ENCODE results near the gene IFNB1. TPM values are rescaled to one million over a fixed set of nuclear protein-coding genes. Genes with fewer than 3 reads are reported as not detected.

The IFNB1 gene
- total and polyA plus RNA-seq, 10 donors: not detected

DNA sequence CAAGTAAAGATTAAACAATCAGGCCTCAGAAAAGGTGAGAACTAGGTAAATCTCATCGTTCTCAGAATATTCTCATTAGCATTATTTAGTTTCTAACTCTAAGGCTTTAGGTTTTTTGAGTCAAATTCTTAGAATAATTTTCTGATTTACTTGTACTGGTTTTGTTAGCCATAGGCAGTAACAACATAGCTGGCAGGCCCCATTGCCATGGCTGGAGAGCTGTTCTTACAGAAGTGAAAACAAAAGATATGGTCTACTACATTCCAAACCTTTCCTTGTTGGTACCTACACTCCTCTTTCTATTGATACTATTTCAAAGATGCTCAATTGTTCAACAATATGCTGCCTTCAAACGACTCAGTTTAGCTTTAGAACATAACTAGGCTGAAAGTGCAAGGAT, 36.6 kb upstream of the IFNB1 start:
- Histone ChIP-seq H3K4me3 (no peak overlapping the region), H3K4me1 (peaks cover 0 to 8% (median under 1%) of the 10 kb centered on the region in 6 donors), H3K9me3 (no peaks in the 10 kb centered on the region), H3K27ac (no peak overlapping the region), H3K36me3 (no peaks in the 10 kb centered on the region), H3K27me3 (replicated peaks in 1 of 7) (no peaks in the 10 kb centered on the region)
- TF ChIP-seq POLR2A (IDR thresholded peaks at IDR 0.05) (no peak), POLR2AphosphoS5 (IDR thresholded peaks at IDR 0.05) (no peak)
- TF ChIP-seq, protein P1, sequence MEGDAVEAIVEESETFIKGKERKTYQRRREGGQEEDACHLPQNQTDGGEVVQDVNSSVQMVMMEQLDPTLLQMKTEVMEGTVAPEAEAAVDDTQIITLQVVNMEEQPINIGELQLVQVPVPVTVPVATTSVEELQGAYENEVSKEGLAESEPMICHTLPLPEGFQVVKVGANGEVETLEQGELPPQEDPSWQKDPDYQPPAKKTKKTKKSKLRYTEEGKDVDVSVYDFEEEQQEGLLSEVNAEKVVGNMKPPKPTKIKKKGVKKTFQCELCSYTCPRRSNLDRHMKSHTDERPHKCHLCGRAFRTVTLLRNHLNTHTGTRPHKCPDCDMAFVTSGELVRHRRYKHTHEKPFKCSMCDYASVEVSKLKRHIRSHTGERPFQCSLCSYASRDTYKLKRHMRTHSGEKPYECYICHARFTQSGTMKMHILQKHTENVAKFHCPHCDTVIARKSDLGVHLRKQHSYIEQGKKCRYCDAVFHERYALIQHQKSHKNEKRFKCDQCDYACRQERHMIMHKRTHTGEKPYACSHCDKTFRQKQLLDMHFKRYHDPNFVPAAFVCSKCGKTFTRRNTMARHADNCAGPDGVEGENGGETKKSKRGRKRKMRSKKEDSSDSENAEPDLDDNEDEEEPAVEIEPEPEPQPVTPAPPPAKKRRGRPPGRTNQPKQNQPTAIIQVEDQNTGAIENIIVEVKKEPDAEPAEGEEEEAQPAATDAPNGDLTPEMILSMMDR (IDR thresholded peaks at IDR 0.05 in 8 of 11, conservative IDR thresholded peaks at IDR 0.05 in 3 of 11): no peak
- 79 to 84% (median 80%) methylated on average over 2 of the region's 2 CpGs for WGBS, 5 donors
- DNase-seq: no peak
- intact Hi-C loops (cut with DNase I; ENCODE audit: low total_unique reads): loop anchor here (5.0 kb wide), 2 partner anchors 227 to 1187 kb away; no protein-coding TSS in a partner anchor

DNA sequence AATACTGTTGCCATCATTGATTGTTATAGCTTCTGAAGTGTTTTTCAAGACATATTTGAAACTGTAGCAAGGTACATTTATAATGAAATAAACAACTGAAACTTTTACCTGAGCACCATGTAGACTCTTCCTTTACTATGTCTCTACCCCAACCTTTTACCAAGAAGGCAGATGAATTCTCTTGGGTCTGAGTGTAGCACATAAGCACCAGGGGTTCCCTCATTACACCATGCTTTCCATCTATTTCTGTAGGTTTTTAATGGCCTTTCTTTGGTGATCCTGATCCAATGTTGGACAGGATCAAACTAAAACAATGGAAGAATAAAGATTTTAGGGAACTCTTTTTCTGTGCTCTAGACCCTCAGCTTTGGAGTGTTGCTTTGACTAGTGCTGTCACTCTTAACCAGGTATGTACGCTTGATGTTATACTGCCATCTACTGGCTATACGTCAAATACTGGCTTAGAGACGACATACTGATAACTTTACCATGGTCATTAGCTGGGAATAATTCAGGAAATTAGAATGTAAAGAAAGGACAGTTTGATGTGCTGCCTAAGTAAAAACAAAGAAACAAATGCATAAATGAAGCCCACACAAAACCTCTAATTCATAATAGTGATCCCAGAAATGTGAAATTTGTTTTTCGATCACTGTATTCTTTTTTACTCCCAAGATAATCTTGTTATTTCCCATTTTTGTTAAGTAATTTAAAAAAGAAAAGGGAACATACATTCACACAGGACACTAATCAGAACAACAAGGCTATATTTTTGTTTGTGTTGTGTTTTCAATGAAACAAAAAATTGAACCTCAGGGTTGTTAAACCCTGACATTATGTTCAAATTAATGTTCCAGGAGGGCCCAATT, 33.2 kb upstream of the IFNB1 start:
- H3K9me3 ChIP-seq: no peaks in the 10 kb centered on the region

DNA sequence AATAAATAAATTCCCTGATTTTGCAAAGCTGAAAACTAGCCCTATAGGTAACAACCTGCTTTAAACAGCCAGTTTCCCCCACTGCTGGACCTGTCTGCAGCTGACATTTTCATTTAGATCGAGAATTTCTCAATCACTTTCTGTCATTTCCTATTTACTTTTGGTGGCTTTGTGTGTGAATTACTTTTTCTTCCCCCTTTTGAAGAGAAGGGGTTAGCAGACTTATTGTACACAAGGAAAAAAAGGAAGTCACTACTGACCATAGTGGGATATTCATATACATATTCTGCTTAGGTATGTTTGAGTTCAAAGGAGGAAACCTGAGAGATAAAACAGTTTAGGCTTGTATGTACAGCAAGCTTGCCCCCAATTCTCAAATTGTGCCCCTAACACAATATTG, 27.0 kb upstream of the IFNB1 start:
- peaks cover 0 to 9% (median 0%) of the 10 kb centered on the region in 6 donors for H3K4me1 ChIP-seq
- no peaks in the 10 kb centered on the region for H3K27me3 ChIP-seq (replicated peaks in 1 of 7)
- WGBS, 5 donors: 14 to 29% (median 29%) methylated on average over 1 of the region's 1 CpG
- no peak for TF ChIP-seq POLR2A (IDR thresholded peaks at IDR 0.05)
- TF ChIP-seq POLR2AphosphoS5 (IDR thresholded peaks at IDR 0.05): no peak
- TF ChIP-seq, protein P1 (IDR thresholded peaks at IDR 0.05 in 8 of 11, conservative IDR thresholded peaks at IDR 0.05 in 3 of 11): no peak
- H3K27ac ChIP-seq: peak overlapping the region in 5 of 8 donors; percentile 28 to 73 (median 54)
- peak overlapping the region in 1 of 8 donors; percentile 22 for H3K4me3 ChIP-seq
- intact Hi-C loops (cut with DNase I; ENCODE audit: low total_unique reads): no loop called here
- DNase-seq: no peak
- no peaks in the 10 kb centered on the region for H3K9me3 ChIP-seq
- no peaks in the 10 kb centered on the region for H3K36me3 ChIP-seq

More for the DNA sequence above, 33.2 kb upstream of the IFNB1 start:
- TF ChIP-seq POLR2AphosphoS5 (IDR thresholded peaks at IDR 0.05): no peak
- TF ChIP-seq, protein P1 (IDR thresholded peaks at IDR 0.05 in 8 of 11, conservative IDR thresholded peaks at IDR 0.05 in 3 of 11): peak; percentile 47 to 87 (median 78)
- Histone ChIP-seq H3K4me3 (no peak overlapping the region), H3K4me1 (no peaks in the 10 kb centered on the region), H3K36me3 (no peaks in the 10 kb centered on the region), H3K27ac (no peak overlapping the region), H3K27me3 (replicated peaks in 1 of 7) (no peaks in the 10 kb centered on the region)
- DNase-seq: no peak
- intact Hi-C loops (cut with DNase I; ENCODE audit: low total_unique reads): loop anchor here (5.0 kb wide), 2 partner anchors 224 to 1184 kb away; no protein-coding TSS in a partner anchor
- 24 to 26% (median 24%) methylated on average over 4 of the region's 4 CpGs for WGBS, 5 donors

DNA sequence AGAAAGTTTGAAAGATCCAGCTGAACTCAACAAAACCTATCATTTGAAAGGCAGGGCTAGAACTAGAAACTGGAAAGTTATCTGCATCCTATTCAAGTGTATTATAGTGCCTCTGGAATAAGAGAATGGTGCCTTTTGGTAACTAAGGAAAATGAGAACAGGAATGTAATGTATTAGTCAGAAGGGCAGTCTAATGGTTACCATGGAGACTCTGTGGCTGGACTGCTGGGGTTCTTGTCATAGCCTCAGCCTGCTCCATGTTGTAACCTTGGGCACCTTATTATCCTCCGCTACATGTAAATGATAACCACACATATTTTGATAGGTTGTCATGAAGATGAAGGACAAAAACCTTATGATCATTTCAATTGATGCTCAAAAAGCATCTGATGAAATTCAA, 24.6 kb upstream of the IFNB1 start:
- Histone ChIP-seq H3K9me3 (no peaks in the 10 kb centered on the region), H3K27ac (no peak overlapping the region), H3K4me3 (no peak overlapping the region), H3K36me3 (no peaks in the 10 kb centered on the region), H3K4me1 (peaks cover 0 to 20% (median 3%) of the 10 kb centered on the region in 6 donors), H3K27me3 (replicated peaks in 1 of 7) (no peaks in the 10 kb centered on the region)
- no peak for DNase-seq
- TF ChIP-seq, protein P1 (IDR thresholded peaks at IDR 0.05 in 8 of 11, conservative IDR thresholded peaks at IDR 0.05 in 3 of 11): no peak
- TF ChIP-seq POLR2AphosphoS5 (IDR thresholded peaks at IDR 0.05) (no peak), POLR2A (IDR thresholded peaks at IDR 0.05) (no peak)
- WGBS, 5 donors: 96 to 100% (median 100%) methylated on average over 1 of the region's 1 CpG
- intact Hi-C loops (cut with DNase I; ENCODE audit: low total_unique reads): no loop called here

Measured in spleen (tissue), 11 donors.